ENCODE data around the gene WDR18. TPM values are rescaled to one million over a fixed set of nuclear protein-coding genes. Genes with fewer than 3 reads are reported as not detected.

WDR18 gene
- polyA plus RNA-seq, 1 donor from 2014 or later: 64.9 TPM

- Histone ChIP-seq H3K4me3 (ENCODE audit: low read length) (no peak overlapping the region), H3K4me2 (ENCODE audit: low read length) (no peak overlapping the region)
Measured at GRCh38 chr19:979318-979741, 4.8 kb upstream of the WDR18 start.

GRCh38 chr19:980133-980998 is 3.8 kb upstream of the WDR18 start:
- Histone ChIP-seq H3K4me3 (ENCODE audit: low read length) (no peak overlapping the region), H4K20me1 (ENCODE audit: insufficient read depth) (no peaks in the 10 kb centered on the region), H3K9me3 (ENCODE audit: low read length) (no peaks in the 10 kb centered on the region), H3K27me3 (ENCODE audit: insufficient read depth, low read depth, low read length) (no peaks in the 10 kb centered on the region), H3F3A (ENCODE audit: insufficient read depth, low read length, poor library complexity, severe bottlenecking) (no peaks in the 10 kb centered on the region), H2AFZ (ENCODE audit: low read depth, low read length) (no peak overlapping the region), H3K4me2 (ENCODE audit: low read length) (no peak overlapping the region), H3K79me2 (replicated peaks; ENCODE audit: insufficient read depth, low read length) (no peaks in the 10 kb centered on the region), H3K27ac (ENCODE audit: low read length) (no peak overlapping the region), H3K36me3 (ENCODE audit: insufficient read depth, low read length) (no peaks in the 10 kb centered on the region), H3K9ac (ENCODE audit: low read length) (no peak overlapping the region), H3K9me2 (ENCODE audit: insufficient read depth, low read length) (no peaks in the 10 kb centered on the region)
- TF ChIP-seq SMC3 (conservative IDR thresholded peaks at IDR 0.05; ENCODE audit: poor library complexity) (no peak), EP300 (conservative IDR thresholded peaks at IDR 0.05; ENCODE audit: poor library complexity, severe bottlenecking) (no peak), MXI1 (conservative IDR thresholded peaks at IDR 0.05; ENCODE audit: poor library complexity, severe bottlenecking) (no peak), EZH2 (IDR thresholded peaks at IDR 0.05; ENCODE audit: borderline replicate concordance, insufficient read depth, low read length, poor library complexity, severe bottlenecking) (no peak), REST (IDR thresholded peaks at IDR 0.05; ENCODE audit: borderline replicate concordance) (no peak), CTCF (IDR thresholded peaks at IDR 0.05; ENCODE audit: poor library complexity, severe bottlenecking) (no peak), POLR2AphosphoS5 (IDR thresholded peaks at IDR 0.05) (no peak), RAD21 (conservative IDR thresholded peaks at IDR 0.05) (no peak), TAF1 (IDR thresholded peaks at IDR 0.05; ENCODE audit: low read depth) (no peak)

More at GRCh38 chr19:979318-979741, 4.8 kb upstream of the WDR18 start:
- Histone ChIP-seq H3F3A (ENCODE audit: insufficient read depth, low read length, poor library complexity, severe bottlenecking) (no peaks in the 10 kb centered on the region), H3K9ac (ENCODE audit: low read length) (no peak overlapping the region), H3K36me3 (ENCODE audit: insufficient read depth, low read length) (no peaks in the 10 kb centered on the region), H3K27ac (ENCODE audit: low read length) (no peak overlapping the region), H4K20me1 (ENCODE audit: insufficient read depth) (no peaks in the 10 kb centered on the region), H3K79me2 (replicated peaks; ENCODE audit: insufficient read depth, low read length) (no peaks in the 10 kb centered on the region), H3K27me3 (ENCODE audit: insufficient read depth, low read depth, low read length) (no peaks in the 10 kb centered on the region), H3K9me3 (ENCODE audit: low read length) (no peaks in the 10 kb centered on the region), H3K9me2 (ENCODE audit: insufficient read depth, low read length) (no peaks in the 10 kb centered on the region), H2AFZ (ENCODE audit: low read depth, low read length) (no peak overlapping the region)
- TF ChIP-seq POLR2AphosphoS5 (IDR thresholded peaks at IDR 0.05): no peak
